DOHH2 (cell line): ENCODE results near the gene SORBS1.

Experiments
- EZH2phosphoT487 ChIP-seq: fragments of 200-600 bp; sonication (generic); IDR thresholded peaks from 2 replicates; pipeline ENCODE4 v1.6.1; 2017; ENCODE audit warnings: borderline replicate concordance, mild to moderate bottlenecking, antibody characterized with exemption, low read length, moderate library complexity, mixed read lengths
- TF ChIP-seq, protein P1 (sequence below): fragments of 200-600 bp; sonication (generic); IDR thresholded peaks from one replicate; pipeline ENCODE4 v1.5.1; 2014; ENCODE audit warnings: antibody characterized with exemption, mild to moderate bottlenecking, low read depth, low read length; ENCODE audit not compliant: poor library complexity, severe bottlenecking

DNA sequence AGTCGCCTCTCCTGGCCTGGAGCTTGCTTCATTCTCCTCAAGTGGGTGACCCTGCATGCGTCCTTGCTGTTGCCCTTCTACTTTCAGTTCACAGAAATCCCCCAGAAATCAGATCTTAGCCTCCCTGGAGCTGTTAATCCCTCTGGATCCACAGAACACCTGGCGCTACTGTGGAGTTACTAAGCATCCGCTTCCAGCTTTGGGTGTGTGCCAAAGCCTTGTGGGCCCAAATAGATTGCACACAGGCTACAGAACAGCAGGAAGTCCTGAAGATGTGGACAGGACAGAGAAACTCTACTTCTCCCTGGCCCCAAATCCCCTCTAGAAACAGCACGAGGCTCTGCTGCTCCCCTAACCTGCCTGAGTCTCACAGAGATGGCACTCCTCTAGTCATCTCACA lies 233.8 kb downstream of the SORBS1 start:
- TF ChIP-seq, protein P1, sequence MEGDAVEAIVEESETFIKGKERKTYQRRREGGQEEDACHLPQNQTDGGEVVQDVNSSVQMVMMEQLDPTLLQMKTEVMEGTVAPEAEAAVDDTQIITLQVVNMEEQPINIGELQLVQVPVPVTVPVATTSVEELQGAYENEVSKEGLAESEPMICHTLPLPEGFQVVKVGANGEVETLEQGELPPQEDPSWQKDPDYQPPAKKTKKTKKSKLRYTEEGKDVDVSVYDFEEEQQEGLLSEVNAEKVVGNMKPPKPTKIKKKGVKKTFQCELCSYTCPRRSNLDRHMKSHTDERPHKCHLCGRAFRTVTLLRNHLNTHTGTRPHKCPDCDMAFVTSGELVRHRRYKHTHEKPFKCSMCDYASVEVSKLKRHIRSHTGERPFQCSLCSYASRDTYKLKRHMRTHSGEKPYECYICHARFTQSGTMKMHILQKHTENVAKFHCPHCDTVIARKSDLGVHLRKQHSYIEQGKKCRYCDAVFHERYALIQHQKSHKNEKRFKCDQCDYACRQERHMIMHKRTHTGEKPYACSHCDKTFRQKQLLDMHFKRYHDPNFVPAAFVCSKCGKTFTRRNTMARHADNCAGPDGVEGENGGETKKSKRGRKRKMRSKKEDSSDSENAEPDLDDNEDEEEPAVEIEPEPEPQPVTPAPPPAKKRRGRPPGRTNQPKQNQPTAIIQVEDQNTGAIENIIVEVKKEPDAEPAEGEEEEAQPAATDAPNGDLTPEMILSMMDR, result no peak
- TF ChIP-seq EZH2phosphoT487, result no peak
